ENCODE results near the gene IL13. TPM values are rescaled to one million over a fixed set of nuclear protein-coding genes. Genes with fewer than 3 reads are reported as not detected.

IL13 gene
- polyA plus RNA-seq, 1 donor (not counting 4 experiments of a cell fraction or from before 2014, with no cell fraction given) = not detected

DNA sequence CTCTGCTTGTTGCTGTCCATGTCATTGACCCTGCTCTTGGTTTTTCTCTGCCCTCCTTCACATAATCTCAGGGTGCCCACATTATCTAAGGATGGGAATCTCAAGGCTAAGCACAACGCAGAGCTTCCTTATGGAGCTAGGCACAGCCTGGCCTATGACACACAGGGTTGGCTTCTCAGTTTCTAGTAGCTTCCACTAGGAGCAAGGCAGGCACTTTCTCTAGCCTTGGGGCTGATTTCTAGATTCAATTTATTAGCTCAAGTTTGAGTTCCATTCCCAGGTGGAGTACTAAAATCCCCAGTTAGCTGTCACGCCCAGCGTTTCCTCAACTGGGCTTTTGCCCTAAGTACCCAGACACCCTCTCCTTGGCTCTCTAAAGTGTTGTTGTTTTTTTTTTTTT lies 28.2 kb downstream of the IL13 start:
- H4K20me1 ChIP-seq (ENCODE audit: control insufficient read depth, extremely low read depth, insufficient read depth, low read length) = no peaks in the 10 kb centered on the region
- no peak for TF ChIP-seq EZH2 (IDR thresholded peaks at IDR 0.05; ENCODE audit: low read length)
- TF ChIP-seq, protein P1, sequence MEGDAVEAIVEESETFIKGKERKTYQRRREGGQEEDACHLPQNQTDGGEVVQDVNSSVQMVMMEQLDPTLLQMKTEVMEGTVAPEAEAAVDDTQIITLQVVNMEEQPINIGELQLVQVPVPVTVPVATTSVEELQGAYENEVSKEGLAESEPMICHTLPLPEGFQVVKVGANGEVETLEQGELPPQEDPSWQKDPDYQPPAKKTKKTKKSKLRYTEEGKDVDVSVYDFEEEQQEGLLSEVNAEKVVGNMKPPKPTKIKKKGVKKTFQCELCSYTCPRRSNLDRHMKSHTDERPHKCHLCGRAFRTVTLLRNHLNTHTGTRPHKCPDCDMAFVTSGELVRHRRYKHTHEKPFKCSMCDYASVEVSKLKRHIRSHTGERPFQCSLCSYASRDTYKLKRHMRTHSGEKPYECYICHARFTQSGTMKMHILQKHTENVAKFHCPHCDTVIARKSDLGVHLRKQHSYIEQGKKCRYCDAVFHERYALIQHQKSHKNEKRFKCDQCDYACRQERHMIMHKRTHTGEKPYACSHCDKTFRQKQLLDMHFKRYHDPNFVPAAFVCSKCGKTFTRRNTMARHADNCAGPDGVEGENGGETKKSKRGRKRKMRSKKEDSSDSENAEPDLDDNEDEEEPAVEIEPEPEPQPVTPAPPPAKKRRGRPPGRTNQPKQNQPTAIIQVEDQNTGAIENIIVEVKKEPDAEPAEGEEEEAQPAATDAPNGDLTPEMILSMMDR (optimal IDR thresholded peaks at IDR 0.05 in 1 of 3, IDR thresholded peaks at IDR 0.05 in 1 of 3, conservative IDR thresholded peaks at IDR 0.05 in 1 of 3; ENCODE audit: extremely low read depth in 1 of 3, insufficient read depth in 2 of 3, low read length in 3 of 3) = no peak
- no peaks in the 10 kb centered on the region for H3K27me3 ChIP-seq (ENCODE audit: control insufficient read depth, extremely low read depth, insufficient read depth, low read length)
- no peak overlapping the region for H3K4me2 ChIP-seq (ENCODE audit: control insufficient read depth, extremely low read depth, insufficient read depth, low read depth, low read length)
- H3K9ac ChIP-seq (ENCODE audit: control insufficient read depth, extremely low read depth, insufficient read depth, low read length) = no peak overlapping the region
- H3K79me2 ChIP-seq (ENCODE audit: control insufficient read depth, insufficient read depth, low read length) = no peaks in the 10 kb centered on the region
- H3K4me3 ChIP-seq (ENCODE audit: control insufficient read depth in 2 of 3, extremely low read depth in 1 of 3, insufficient read depth in 2 of 3, low read depth in 1 of 3, low read length in 3 of 3) = no peak overlapping the region
- FAIRE-seq (no peak), DNase-seq (ENCODE audit: low read depth, low spot score) (no peak)
- no peaks in the 10 kb centered on the region for H3K9me3 ChIP-seq (ENCODE audit: control insufficient read depth, low read depth, low read length)
- no peaks in the 10 kb centered on the region for H3K9me1 ChIP-seq (ENCODE audit: control insufficient read depth, extremely low read depth, insufficient read depth, low read length)
- H3K4me1 ChIP-seq (ENCODE audit: control insufficient read depth, extremely low read depth, insufficient read depth, low read length) = no peaks in the 10 kb centered on the region
- H2AFZ ChIP-seq (ENCODE audit: control insufficient read depth, low read length) = no peak overlapping the region
- no peak overlapping the region for H3K27ac ChIP-seq (ENCODE audit: control insufficient read depth, insufficient read depth, low read length)
- H3K36me3 ChIP-seq (ENCODE audit: control insufficient read depth in 2 of 2, extremely low read depth in 1 of 2, insufficient read depth in 2 of 2, low read length in 2 of 2) = no peaks in the 10 kb centered on the region
- dilution Hi-C loops (cut with MboI; ENCODE audit: extremely low pct_ligation_motif_present, low sequenced_read_pairs) = no loop called here

DNA sequence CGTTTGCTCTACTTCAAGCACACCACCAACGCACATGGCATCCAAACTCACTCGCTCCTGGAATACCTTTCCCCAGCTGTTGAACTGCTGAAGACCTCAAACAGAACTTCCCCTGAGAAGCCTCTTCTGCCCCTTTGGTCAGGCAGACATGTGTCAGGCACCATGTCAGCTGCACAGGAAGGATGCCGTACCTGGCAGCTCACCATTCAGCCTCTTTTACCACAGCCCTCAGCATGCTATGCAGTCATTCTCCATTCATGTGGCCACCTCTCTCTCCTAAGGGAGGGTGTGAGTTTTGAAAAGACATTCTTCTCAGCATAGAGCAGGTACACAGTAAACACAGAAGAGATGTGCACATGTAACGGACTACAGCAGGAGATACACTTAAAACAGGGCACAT lies 30.0 kb downstream of the IL13 start:
- Histone ChIP-seq H3K27ac (ENCODE audit: control insufficient read depth, insufficient read depth, low read length) (no peak overlapping the region), H3K9ac (ENCODE audit: control insufficient read depth, extremely low read depth, insufficient read depth, low read length) (no peak overlapping the region), H2AFZ (ENCODE audit: control insufficient read depth, low read length) (no peak overlapping the region), H3K4me1 (ENCODE audit: control insufficient read depth, extremely low read depth, insufficient read depth, low read length) (no peaks in the 10 kb centered on the region), H4K20me1 (ENCODE audit: control insufficient read depth, extremely low read depth, insufficient read depth, low read length) (no peaks in the 10 kb centered on the region), H3K4me2 (ENCODE audit: control insufficient read depth, extremely low read depth, insufficient read depth, low read depth, low read length) (no peak overlapping the region), H3K79me2 (ENCODE audit: control insufficient read depth, insufficient read depth, low read length) (no peaks in the 10 kb centered on the region), H3K9me1 (ENCODE audit: control insufficient read depth, extremely low read depth, insufficient read depth, low read length) (no peaks in the 10 kb centered on the region), H3K27me3 (ENCODE audit: control insufficient read depth, extremely low read depth, insufficient read depth, low read length) (no peaks in the 10 kb centered on the region), H3K36me3 (ENCODE audit: control insufficient read depth in 2 of 2, extremely low read depth in 1 of 2, insufficient read depth in 2 of 2, low read length in 2 of 2) (no peaks in the 10 kb centered on the region), H3K4me3 (ENCODE audit: control insufficient read depth in 2 of 3, extremely low read depth in 1 of 3, insufficient read depth in 2 of 3, low read depth in 1 of 3, low read length in 3 of 3) (no peak overlapping the region), H3K9me3 (ENCODE audit: control insufficient read depth, low read depth, low read length) (no peaks in the 10 kb centered on the region)
- no peak for FAIRE-seq
- dilution Hi-C loops (cut with MboI; ENCODE audit: extremely low pct_ligation_motif_present, low sequenced_read_pairs) = no loop called here
- TF ChIP-seq EZH2 (IDR thresholded peaks at IDR 0.05; ENCODE audit: low read length) = no peak
- TF ChIP-seq, protein P1 (optimal IDR thresholded peaks at IDR 0.05 in 1 of 3, IDR thresholded peaks at IDR 0.05 in 1 of 3, conservative IDR thresholded peaks at IDR 0.05 in 1 of 3; ENCODE audit: extremely low read depth in 1 of 3, insufficient read depth in 2 of 3, low read length in 3 of 3) = no peak
- DNase-seq (ENCODE audit: low read depth, low spot score) = no peak

All from keratinocyte (primary cell).